Measurements from ENCODE around the gene CSN2.

DNA sequence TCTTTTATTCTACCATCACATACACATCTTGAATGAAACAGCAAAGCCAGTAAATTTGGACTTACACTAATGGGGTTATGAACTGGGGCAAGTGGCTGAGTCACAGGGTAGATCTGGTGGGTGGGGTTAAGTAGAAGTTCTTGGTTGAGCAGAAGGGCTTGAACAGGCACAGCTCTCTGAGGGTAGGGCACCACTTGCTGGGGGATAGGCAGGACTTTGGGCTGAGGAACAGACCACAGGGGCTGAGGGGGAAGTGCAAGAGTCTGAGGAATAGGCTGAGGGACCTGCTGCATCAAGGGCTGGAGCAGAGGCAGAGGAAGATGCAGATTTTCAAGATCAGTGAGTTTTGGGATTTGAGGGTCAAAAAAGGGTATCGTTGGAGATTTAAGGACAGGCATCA is 8.3 kb downstream of the CSN2 start:
- TF ChIP-seq EP300 (IDR thresholded peaks at IDR 0.05; ENCODE audit: low read depth) = no peak
- TF ChIP-seq, protein P1, sequence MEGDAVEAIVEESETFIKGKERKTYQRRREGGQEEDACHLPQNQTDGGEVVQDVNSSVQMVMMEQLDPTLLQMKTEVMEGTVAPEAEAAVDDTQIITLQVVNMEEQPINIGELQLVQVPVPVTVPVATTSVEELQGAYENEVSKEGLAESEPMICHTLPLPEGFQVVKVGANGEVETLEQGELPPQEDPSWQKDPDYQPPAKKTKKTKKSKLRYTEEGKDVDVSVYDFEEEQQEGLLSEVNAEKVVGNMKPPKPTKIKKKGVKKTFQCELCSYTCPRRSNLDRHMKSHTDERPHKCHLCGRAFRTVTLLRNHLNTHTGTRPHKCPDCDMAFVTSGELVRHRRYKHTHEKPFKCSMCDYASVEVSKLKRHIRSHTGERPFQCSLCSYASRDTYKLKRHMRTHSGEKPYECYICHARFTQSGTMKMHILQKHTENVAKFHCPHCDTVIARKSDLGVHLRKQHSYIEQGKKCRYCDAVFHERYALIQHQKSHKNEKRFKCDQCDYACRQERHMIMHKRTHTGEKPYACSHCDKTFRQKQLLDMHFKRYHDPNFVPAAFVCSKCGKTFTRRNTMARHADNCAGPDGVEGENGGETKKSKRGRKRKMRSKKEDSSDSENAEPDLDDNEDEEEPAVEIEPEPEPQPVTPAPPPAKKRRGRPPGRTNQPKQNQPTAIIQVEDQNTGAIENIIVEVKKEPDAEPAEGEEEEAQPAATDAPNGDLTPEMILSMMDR (IDR thresholded peaks at IDR 0.05) = no peak

Data from transverse colon (tissue), 3 donors.